Spleen (tissue), 7 donors: Measurements from ENCODE around the gene HID1.

ENCODE experiments used
- CTCF ChIP-seq, 11 experiments: fragments of 200-600 bp in 7 of 11; fragments of 450-650 bp in 4 of 11; sonication (generic) in 4 of 11; IDR thresholded peaks in 8 of 11; conservative IDR thresholded peaks in 3 of 11; 1 replicate in 7 of 11; 2 replicates in 4 of 11; pipeline versions ENCODE4 v1.4.0 to v1.8.0; 2016 to 2021; ENCODE audit warnings: antibody characterized with exemption in 11 of 11, inconsistent platforms in 4 of 11, mild to moderate bottlenecking in 1 of 11
- POLR2A ChIP-seq, 3 donors: fragments of 450-650 bp; IDR thresholded peaks; one replicate each; pipeline ENCODE4 v1.5.1; 2017; ENCODE audit warnings: antibody characterized with exemption in 3 of 3, mild to moderate bottlenecking in 1 of 3
- POLR2AphosphoS5 ChIP-seq, 3 donors: sonication (generic); formaldehyde crosslinking; IDR thresholded peaks; one replicate each; pipeline ENCODE4 v1.5.1; 2017; ENCODE audit warnings: antibody characterized with exemption in 3 of 3
- donor health status: DM: no; HTN: no; CAD: no; lungs with moderate emphysema.
- donor health status: DM: no; HTN: no; CAD: no.
- donor health status: DM: no; HTN: no; CAD: no.

DNA sequence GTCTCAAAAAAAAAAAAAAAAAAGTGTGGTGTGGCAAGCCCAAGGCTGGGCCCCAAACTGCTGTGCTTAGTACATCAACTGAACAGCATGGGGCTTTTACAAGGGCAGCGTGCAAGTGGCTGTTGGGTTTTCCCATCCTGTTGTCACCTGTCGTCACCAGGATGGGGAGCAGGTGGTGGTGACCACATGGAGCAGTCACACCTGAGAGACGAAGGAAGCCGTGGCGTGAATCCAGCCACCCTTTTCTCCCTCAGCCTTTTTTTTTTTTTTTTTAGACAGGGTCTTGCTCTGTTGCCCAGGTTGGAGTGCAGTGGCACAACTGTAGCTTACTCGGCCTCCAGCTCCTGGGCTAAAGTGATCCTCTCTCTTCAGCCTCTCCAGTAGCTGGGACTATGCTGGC, 35.8 kb upstream of the HID1 start:
- TF ChIP-seq CTCF (IDR thresholded peaks at IDR 0.05 in 8 of 11, conservative IDR thresholded peaks at IDR 0.05 in 3 of 11) (no peak), POLR2AphosphoS5 (IDR thresholded peaks at IDR 0.05) (no peak), POLR2A (IDR thresholded peaks at IDR 0.05) (no peak)
